ENCODE data around the gene ZNF786. TPM values are rescaled to one million over a fixed set of nuclear protein-coding genes. Genes with fewer than 3 reads are reported as not detected.

ZNF786 gene
- total and polyA plus RNA-seq, 9 of the 15 experiments (the other 6 are each of a cell fraction or from before 2014, with no cell fraction given) = 0.31 to 5.4 (median 3.0) TPM

GRCh38 chr7:149027611-149028345 is 62.7 kb downstream of the ZNF786 start (continued):
- TF ChIP-seq FOXK2 (conservative IDR thresholded peaks at IDR 0.05 in 1 of 2, IDR thresholded peaks at IDR 0.05 in 1 of 2; ENCODE audit: low read depth in 2 of 2) (no peak), CREB3 (tag; conservative IDR thresholded peaks at IDR 0.05; ENCODE audit: low read depth) (no peak), LARP7 (IDR thresholded peaks at IDR 0.05) (no peak; the same call in 1 of the 2 replicates)

GRCh38 chr7:149027055-149027454 is 63.5 kb downstream of the ZNF786 start:
- peaks cover 14 to 21% of the 10 kb centered on the region in 2 experiments; a peak in 4 of 5 replicates for H3K4me1 ChIP-seq (replicated peaks in 1 of 2; ENCODE audit: control insufficient read depth in 2 of 2, insufficient read depth in 2 of 2, low read length in 2 of 2)
- no peaks in the 10 kb centered on the region for H3K27me3 ChIP-seq (ENCODE audit: control insufficient read depth in 2 of 2, insufficient read depth in 2 of 2, low read length in 2 of 2)
- CTCF ChIA-PET (ENCODE audit: low intra/inter-chr PET ratio) = interaction anchor here (1.1 kb wide), 1 partner anchor 99 kb away, joined by 4 read pairs; the partner anchor contains the start of gene ZNF425
- H3K9me3 ChIP-seq (replicated peaks; ENCODE audit: control insufficient read depth, insufficient read depth, low read depth, low read length) = no peaks in the 10 kb centered on the region; the same call in 1 of the 2 replicates
- FAIRE-seq (no peak), ATAC-seq (no peak), DNase-seq (ENCODE audit: extremely low read depth in 1 of 4, low spot score in 3 of 4) (no peak)
- H2AFZ ChIP-seq (ENCODE audit: low read depth, low read length) = no peak overlapping the region
- intact Hi-C loops (cut with micrococcal nuclease) = no loop called here
- BruUV-seq (replicated peaks) = no TSS peak
- peaks cover 8% of the 10 kb centered on the region for H4K20me1 ChIP-seq (replicated peaks; ENCODE audit: control insufficient read depth, insufficient read depth, low read length)
- WGBS (ENCODE audit: insufficient coverage, low coverage, missing lambda C conversion rate) = 28% methylated on average over 10 of the region's 10 CpGs
- no peaks in the 10 kb centered on the region for H3K9me1 ChIP-seq (ENCODE audit: control insufficient read depth, insufficient read depth, low read length)
- peak overlapping the region; percentile 85 for H3K4me3 ChIP-seq
- peak overlapping the region; percentile 95 for H3K4me2 ChIP-seq (ENCODE audit: insufficient read depth, low read length)
- POLR2A ChIA-PET = interaction anchor here (0.7 to 1.6 kb wide), 7 partner anchors 9 to 128 kb away, joined by 3 to 6 read pairs (median 3); partner anchors contain the start of gene ZNF425
- H3K36me3 ChIP-seq (ENCODE audit: control insufficient read depth, insufficient read depth, low read length) = peaks cover 37% of the 10 kb centered on the region
- H3K79me2 ChIP-seq (ENCODE audit: control insufficient read depth, insufficient read depth, low read length) = peaks cover 56% of the 10 kb centered on the region
- in situ Hi-C loops (cut with MboI) = no loop called here
- peak overlapping the region; percentile 75 to 87; a peak in 3 of 4 replicates for H3K9ac ChIP-seq (ENCODE audit: insufficient read depth in 1 of 2, low read depth in 2 of 2, low read length in 2 of 2)
- H3K27ac ChIP-seq (ENCODE audit: extremely low read depth, low read depth, low read length) = peak overlapping the region; percentile 92; the same call in 2 of the 3 replicates
- TF ChIP-seq CBFA2T3 (IDR thresholded peaks at IDR 0.05) = peak; percentile 31; the same call in 1 of the 2 replicates
- no peak for TF ChIP-seq E2F5 (CRISPR knock-in tag; IDR thresholded peaks at IDR 0.05)
- no peak for TF ChIP-seq PYGO2 (tag; IDR thresholded peaks at IDR 0.05)
- peak; percentile 36 for TF ChIP-seq KDM5B (IDR thresholded peaks at IDR 0.05; ENCODE audit: insufficient replicate concordance, low read depth, low read length)
- peak; percentile 40; the same call in 1 of the 2 replicates for TF ChIP-seq SP1 (CRISPR knock-in tag; IDR thresholded peaks at IDR 0.05)
- TF ChIP-seq ZBTB49 (CRISPR knock-in tag; IDR thresholded peaks at IDR 0.05; ENCODE audit: borderline replicate concordance) = 0 out of 2 replicates have a peak, but pooled peaks have one; percentile 45
- no peak for TF ChIP-seq ZNF280A (IDR thresholded peaks at IDR 0.05; ENCODE audit: low read depth, partially characterized antibody)
- TF ChIP-seq NFYB (IDR thresholded peaks at IDR 0.05; ENCODE audit: extremely low read depth, insufficient read length) = no peak
- TF ChIP-seq KLF6 (CRISPR knock-in tag; IDR thresholded peaks at IDR 0.05; ENCODE audit: borderline replicate concordance) = no peak
